HepG2 (cell line): ENCODE measurements around the gene PTPRF. TPM values are rescaled to one million over a fixed set of nuclear protein-coding genes. Genes with fewer than 3 reads are reported as not detected.

Experiments
- ATAC-seq: fragments of 200-7000 bp; cut with Tn5 transposase; 3 replicates; pipeline ENCODE4 v1.9.1; 2020; ENCODE audit warnings: mild to moderate bottlenecking, moderate library complexity
- BruUV-seq: library from RNA; stranded (reverse); fragments of 400-500 nt; replicated peaks from 2 replicates; lab custom pipeline; 2021; lab: Mats Ljungman, UMichigan
- CTCF ChIA-PET: fragments of 300-600 bp; formaldehyde crosslinking; extraction: SDS; loops from one replicate; lab custom pipeline; 2021; ENCODE audit warnings: low total read pairs, inconsistent platforms, low intra/inter-chr PET ratio; lab: Yijun Ruan, JAX
- POLR2A ChIA-PET: fragments of 350-600 bp; sonication (Branson Sonifier 250); formaldehyde crosslinking; loops from one replicate; lab custom pipeline; 2020; ENCODE audit warnings: antibody characterized with exemption, inconsistent platforms; lab: Yijun Ruan, JAX
- DNase-seq: peaks from one replicate; pipeline ENCODE4 v3.0.0-alpha.2; 2015; ENCODE audit warnings: low spot score
- FAIRE-seq: peaks from 3 replicates; lab custom pipeline; 2011; peaks lifted over from hg19 to GRCh38; lab: Jason Lieb, UNC
- H2AFZ ChIP-seq: one replicate; pipeline ENCODE4 v1.6.1; 2011; ENCODE audit warnings: low read length, inconsistent platforms
- H3K27ac ChIP-seq: fragments of 300-600 bp; 3 replicates; pipeline ENCODE4 v1.8.0; 2011; ENCODE audit warnings: mixed run types, mild to moderate bottlenecking, mixed read lengths, low read length, inconsistent platforms; ENCODE audit not compliant: insufficient read depth; ENCODE audit errors: extremely low read length
- H3K27me3 ChIP-seq, 2 experiments: fragments of 200-600 bp in 1 of 2; 2 replicates in 1 of 2; 3 replicates in 1 of 2; pipeline versions ENCODE4 v1.6.0 to v1.8.0; 2011; ENCODE audit warnings: low read length in 2 of 2, mild to moderate bottlenecking in 2 of 2, moderate library complexity in 2 of 2, inconsistent platforms in 1 of 2; ENCODE audit not compliant: insufficient read depth in 2 of 2, control insufficient read depth in 1 of 2
- H3K36me3 ChIP-seq, 2 experiments: fragments of 200-600 bp in 1 of 2; replicated peaks in 1 of 2; 2 replicates in 1 of 2; 3 replicates in 1 of 2; pipeline versions ENCODE4 v1.5.1 to v1.8.0; 2011; ENCODE audit warnings: low read length in 2 of 2, inconsistent platforms in 1 of 2; ENCODE audit not compliant: insufficient read depth in 2 of 2, control insufficient read depth in 1 of 2
- H3K4me1 ChIP-seq: 2 replicates; pipeline ENCODE4 v1.5.1; 2012; ENCODE audit warnings: low read length, inconsistent platforms; ENCODE audit not compliant: insufficient read depth
- H3K4me2 ChIP-seq: 2 replicates; pipeline ENCODE4 v1.6.0; 2011; ENCODE audit warnings: low read depth, low read length, inconsistent platforms
- H3K4me3 ChIP-seq, 3 experiments: fragments of 200-600 bp in 1 of 3; sonication (generic), shearing (Covaris generic) in 1 of 3; replicated peaks in 1 of 3; 2 replicates each; pipeline ENCODE4 v1.5.1; 2011 to 2016; ENCODE audit warnings: low read length in 3 of 3, inconsistent platforms in 2 of 3, low read depth in 2 of 3, mild to moderate bottlenecking in 2 of 3, control low read depth in 1 of 3, mixed read lengths in 1 of 3; ENCODE audit not compliant: insufficient read depth in 1 of 3
- H3K79me2 ChIP-seq: one replicate; pipeline ENCODE4 v1.6.1; 2011; ENCODE audit warnings: low read length, inconsistent platforms; ENCODE audit not compliant: insufficient read depth
- H3K9ac ChIP-seq: 2 replicates; pipeline ENCODE4 v1.6.0; 2011; ENCODE audit warnings: mild to moderate bottlenecking, low read depth, low read length, inconsistent platforms; ENCODE audit not compliant: insufficient read depth
- H3K9me3 ChIP-seq: 2 replicates; pipeline ENCODE4 v1.5.1; 2012; ENCODE audit warnings: mild to moderate bottlenecking, low read length
- H4K20me1 ChIP-seq: 2 replicates; pipeline ENCODE4 v1.6.0; 2011; ENCODE audit warnings: inconsistent platforms, mild to moderate bottlenecking, low read length, moderate library complexity; ENCODE audit not compliant: insufficient read depth
- DDIT3 ChIP-seq: sonication (generic); formaldehyde crosslinking; IDR thresholded peaks from 2 replicates; pipeline ENCODE4 v1.4.0; 2020; ENCODE audit warnings: mild to moderate bottlenecking, missing genetic modification reagents
- MED13 ChIP-seq: sonication (generic); formaldehyde crosslinking; IDR thresholded peaks from 2 replicates; pipeline ENCODE4 v1.5.0; 2020; ENCODE audit warnings: missing genetic modification reagents
- NR1H2 ChIP-seq: sonication (generic); formaldehyde crosslinking; IDR thresholded peaks from 2 replicates; pipeline ENCODE4 v1.8.1; 2022; ENCODE audit warnings: low read depth, missing genetic modification reagents, borderline replicate concordance
- POLR2G ChIP-seq: fragments of 200-400 bp; formaldehyde crosslinking; IDR thresholded peaks from 2 replicates; pipeline ENCODE4 v1.6.1; 2018; ENCODE audit warnings: mild to moderate bottlenecking, low read depth, low read length, moderate library complexity
- RBFOX2 ChIP-seq: fragments of 200-400 bp; formaldehyde crosslinking; IDR thresholded peaks from 2 replicates; pipeline ENCODE4 v1.6.1; 2017; ENCODE audit warnings: low read depth, mild to moderate bottlenecking, low read length
- SAP130 ChIP-seq: IDR thresholded peaks from 2 replicates; pipeline ENCODE4 v1.6.1; 2016; ENCODE audit warnings: low read depth
- SRY ChIP-seq: sonication (generic); formaldehyde crosslinking; IDR thresholded peaks from 2 replicates; pipeline ENCODE4 v1.8.0; 2022; ENCODE audit warnings: mild to moderate bottlenecking, missing genetic modification reagents
- TAF15 ChIP-seq: fragments of 200-400 bp; formaldehyde crosslinking; IDR thresholded peaks from one replicate; pipeline ENCODE4 v1.6.1; 2018; ENCODE audit warnings: mild to moderate bottlenecking, low read depth, low read length; ENCODE audit not compliant: poor library complexity, severe bottlenecking
- TARDBP ChIP-seq: sonication (generic); formaldehyde crosslinking; IDR thresholded peaks from 2 replicates; pipeline ENCODE4 v1.8.0; 2022; ENCODE audit warnings: mild to moderate bottlenecking, missing genetic modification reagents
- TFAP4 ChIP-seq: sonication (generic); IDR thresholded peaks from 2 replicates; pipeline ENCODE4 v1.6.1; 2016; ENCODE audit warnings: low read depth, borderline replicate concordance
- ZBTB14 ChIP-seq: sonication (generic); formaldehyde crosslinking; IDR thresholded peaks from 2 replicates; pipeline ENCODE4 v1.4.0; 2020; ENCODE audit warnings: missing genetic modification reagents
- ZBTB39 ChIP-seq: sonication (generic); formaldehyde crosslinking; IDR thresholded peaks from 2 replicates; pipeline ENCODE4 v1.5.0; 2020; ENCODE audit warnings: missing genetic modification reagents
- ZEB1 ChIP-seq: IDR thresholded peaks from 2 replicates; pipeline ENCODE4 v1.6.1; 2012; ENCODE audit warnings: mild to moderate bottlenecking, low read depth, inconsistent platforms; ENCODE audit not compliant: insufficient replicate concordance
- ZNF30 ChIP-seq: sonication (generic); formaldehyde crosslinking; IDR thresholded peaks from 2 replicates; pipeline ENCODE4 v1.5.0; 2020; ENCODE audit warnings: mild to moderate bottlenecking, missing genetic modification reagents
- ZNF567 ChIP-seq: sonication (generic); formaldehyde crosslinking; IDR thresholded peaks from 2 replicates; pipeline ENCODE4 v1.8.1; 2023; ENCODE audit warnings: mild to moderate bottlenecking, missing genetic modification reagents, borderline replicate concordance
- ZNF724P ChIP-seq: sonication (generic); formaldehyde crosslinking; IDR thresholded peaks from 2 replicates; pipeline ENCODE4 v1.8.0; 2022; ENCODE audit warnings: missing genetic modification reagents, borderline replicate concordance
- ZNF839 ChIP-seq: sonication (generic); formaldehyde crosslinking; IDR thresholded peaks from 2 replicates; pipeline ENCODE4 v1.4.0; 2020; ENCODE audit warnings: missing genetic modification reagents, mild to moderate bottlenecking, borderline replicate concordance
- WGBS: methylation state at CpG from one replicate; pipeline ENCODE4 v1.1.6; 2017; ENCODE audit warnings: low lambda C conversion rate; 5-methylcytosine and 5-hydroxymethylcytosine counted together
- in situ Hi-C: cut with HindIII; loops from 2 replicates; pipeline ENCODE4 v1.10.0; 2017; ENCODE audit warnings: low pct_unique_long_range_greater_than_20kb; ENCODE audit not compliant: extremely low pct_ligation_motif_present
- intact Hi-C: fragments of 100-400 bp; cut with micrococcal nuclease; formaldehyde crosslinking; loops from one replicate; pipeline ENCODE4 v1.10.0; 2022; ENCODE audit not compliant: unreplicated experiment
- polyA plus RNA-seq, 8 experiments: library from polyadenylated mRNA; depleted of rRNA in 3 of 8; stranded (reverse) in 7 of 8; unstranded in 1 of 8; fragments of >200 nt; fragmentation: Illumina TruSeq in 4 of 8; extraction: Trizol in 4 of 8; gene quantifications; 2 replicates each; pipeline versions ENCODE4 v1.2.1 to v1.2.3, GENCODE V29; 2011 to 2016; ENCODE audit warnings: low read depth in 4 of 8, missing spikeins in 1 of 8, mixed read lengths in 1 of 8; ENCODE audit not compliant: insufficient read depth in 1 of 8
- total RNA-seq, 5 experiments: library from RNA; depleted of rRNA; stranded (reverse); fragments of >200 nt; fragmentation: Illumina TruSeq; extraction: Trizol; gene quantifications; 2 replicates each; pipeline ENCODE4 v1.2.3, GENCODE V29; 2016; ENCODE audit warnings: low read depth in 1 of 5
- TF ChIP-seq, protein P1 (sequence below): IDR thresholded peaks from 2 replicates; pipeline ENCODE4 v1.6.1; 2016

PTPRF gene
- total and polyA plus RNA-seq, 2 of the 13 experiments (the other 11 are each of a cell fraction or from before 2014, with no cell fraction given), result 55.9 to 167 TPM

- TF ChIP-seq, protein P1, sequence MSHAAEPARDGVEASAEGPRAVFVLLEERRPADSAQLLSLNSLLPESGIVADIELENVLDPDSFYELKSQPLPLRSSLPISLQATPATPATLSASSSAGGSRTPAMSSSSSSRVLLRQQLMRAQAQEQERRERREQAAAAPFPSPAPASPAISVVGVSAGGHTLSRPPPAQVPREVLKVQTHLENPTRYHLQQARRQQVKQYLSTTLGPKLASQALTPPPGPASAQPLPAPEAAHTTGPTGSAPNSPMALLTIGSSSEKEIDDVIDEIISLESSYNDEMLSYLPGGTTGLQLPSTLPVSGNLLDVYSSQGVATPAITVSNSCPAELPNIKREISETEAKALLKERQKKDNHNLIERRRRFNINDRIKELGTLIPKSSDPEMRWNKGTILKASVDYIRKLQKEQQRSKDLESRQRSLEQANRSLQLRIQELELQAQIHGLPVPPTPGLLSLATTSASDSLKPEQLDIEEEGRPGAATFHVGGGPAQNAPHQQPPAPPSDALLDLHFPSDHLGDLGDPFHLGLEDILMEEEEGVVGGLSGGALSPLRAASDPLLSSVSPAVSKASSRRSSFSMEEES (CRISPR knock-in tag), result peak; percentile 30; the same call in 1 of the 2 replicates
- no peak for TF ChIP-seq ZEB1
- peak; percentile 96 for TF ChIP-seq ZBTB14 (CRISPR knock-in tag)
- peak; percentile 56 for TF ChIP-seq SAP130 (CRISPR knock-in tag)
- TF ChIP-seq RBFOX2, result peak; percentile 75
- no peak for TF ChIP-seq NR1H2
- peak; percentile 36; the same call in 1 of the 2 replicates for TF ChIP-seq POLR2G
- TF ChIP-seq TFAP4, result no peak
Measured at GRCh38 chr1:43530483-43531106, at the start of gene PTPRF (continued).

DNA sequence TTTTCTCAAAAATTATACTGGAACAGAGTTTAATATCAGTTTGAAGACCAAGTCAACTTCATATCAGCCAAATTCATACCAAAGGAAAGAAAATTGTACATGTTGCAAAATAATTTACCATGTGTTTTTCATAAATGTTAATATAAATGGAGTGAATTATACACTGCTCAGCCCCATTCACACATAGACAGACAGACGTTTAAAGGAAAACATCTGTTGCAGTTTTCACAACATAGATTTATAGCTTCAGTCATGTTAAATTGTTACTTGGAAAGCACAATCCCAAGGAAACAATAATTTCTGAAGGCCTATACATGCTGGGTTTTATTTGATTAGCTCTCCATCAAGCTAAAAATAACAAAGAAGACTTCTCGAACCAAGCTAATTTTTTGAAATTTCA, 49.2 kb upstream of the PTPRF start:
- POLR2A ChIA-PET, result interaction anchor here (0.7 kb wide), 1 partner anchor 1623 kb away, joined by 3 read pairs; no protein-coding TSS in a partner anchor
- no peak overlapping the region for H3K4me3 ChIP-seq
- no TSS peak for BruUV-seq
- no peak for FAIRE-seq
- H3K4me2 ChIP-seq, result no peak overlapping the region
- no peaks in the 10 kb centered on the region for H3K79me2 ChIP-seq
- 81% methylated on average over 2 of the region's 2 CpGs for WGBS
- no peak overlapping the region for H3K9ac ChIP-seq
- H4K20me1 ChIP-seq, result no peaks in the 10 kb centered on the region
- no peak for ATAC-seq
- no peaks in the 10 kb centered on the region for H3K9me3 ChIP-seq
- no peak overlapping the region for H3K27ac ChIP-seq
- H3K36me3 ChIP-seq, result no peaks in the 10 kb centered on the region
- no peaks in the 10 kb centered on the region for H3K27me3 ChIP-seq
- in situ Hi-C loops (no loop called here), intact Hi-C loops (no loop called here)
- CTCF ChIA-PET, result no interaction called here
- DNase-seq, result no peak
- H2AFZ ChIP-seq, result no peak overlapping the region
- no peaks in the 10 kb centered on the region for H3K4me1 ChIP-seq
- TF ChIP-seq ZNF30 (CRISPR knock-in tag) (no peak), ZNF839 (CRISPR knock-in tag) (no peak), ZNF724P (CRISPR knock-in tag) (no peak), TARDBP (CRISPR knock-in tag) (no peak), MED13 (CRISPR knock-in tag) (no peak), DDIT3 (CRISPR knock-in tag) (no peak), ZNF567 (CRISPR knock-in tag) (no peak), TAF15 (no peak), SRY (CRISPR knock-in tag) (no peak), ZBTB39 (CRISPR knock-in tag) (no peak)
